NCI-H187 treated with DMSO at 0.1 percent for 48 hours (cell line): Measurements from ENCODE around the gene ROR2.

Experiments used
- DNase-seq: peaks from one replicate; lab custom pipeline; 2025; lab: John Stamatoyannopoulos, UW

ROR2 gene

GRCh38 chr9:91716239-91716638 is 233.8 kb downstream of the ROR2 start:
- DNase-seq: no peak

GRCh38 chr9:91714874-91715615 is 235.0 kb downstream of the ROR2 start:
- no peak for DNase-seq

GRCh38 chr9:91714020-91714806 is 235.8 kb downstream of the ROR2 start:
- DNase-seq: no peak

- no peak for DNase-seq
These were observed 237.2 kb downstream of the ROR2 start for GRCh38 chr9:91712811-91713210.

GRCh38 chr9:91711755-91712601 is 238.1 kb downstream of the ROR2 start:
- no peak for DNase-seq

GRCh38 chr9:91710158-91710557 is 239.9 kb downstream of the ROR2 start:
- DNase-seq: no peak

GRCh38 chr9:91705386-91705785 is 244.6 kb downstream of the ROR2 start:
- DNase-seq: no peak

GRCh38 chr9:91700475-91700874 is 249.6 kb downstream of the ROR2 start:
- DNase-seq: no peak

GRCh38 chr9:91698266-91698665 is 251.8 kb downstream of the ROR2 start:
- DNase-seq: no peak

- DNase-seq: no peak
These were observed 252.8 kb downstream of the ROR2 start for GRCh38 chr9:91697201-91697600.

- no peak for DNase-seq
These were observed 255.8 kb downstream of the ROR2 start for GRCh38 chr9:91694081-91694870.

GRCh38 chr9:91693226-91693625 is 256.8 kb downstream of the ROR2 start:
- no peak for DNase-seq

- DNase-seq: no peak
These were observed 259.3 kb downstream of the ROR2 start for GRCh38 chr9:91690540-91691249.

- no peak for DNase-seq
These were observed 261.0 kb downstream of the ROR2 start for GRCh38 chr9:91689006-91689405.

- DNase-seq: no peak
These were observed 266.8 kb downstream of the ROR2 start for GRCh38 chr9:91683269-91683668.

GRCh38 chr9:91682806-91683205 is 267.2 kb downstream of the ROR2 start:
- no peak for DNase-seq

GRCh38 chr9:91681461-91682305 is 268.3 kb downstream of the ROR2 start:
- no peak for DNase-seq

- no peak for DNase-seq
These were observed 269.0 kb downstream of the ROR2 start for GRCh38 chr9:91680998-91681397.

- no peak for DNase-seq
These were observed 269.9 kb downstream of the ROR2 start for GRCh38 chr9:91680106-91680505.
